H9 (cell line): ENCODE data around the gene ATP8A2. TPM values are rescaled to one million over a fixed set of nuclear protein-coding genes. Genes with fewer than 3 reads are reported as not detected.

Experiments used
- DNase-seq: peaks from one replicate; pipeline ENCODE4 v3.0.0-alpha.2; 2017
- H2AFZ ChIP-seq: one replicate; pipeline ENCODE4 v1.6.1; 2013; ENCODE audit warnings: mild to moderate bottlenecking, low read length, control low read depth, moderate library complexity
- H2AK5ac ChIP-seq: 2 replicates; pipeline ENCODE4 v1.6.1; 2013; ENCODE audit warnings: low read length, control low read depth, mixed read lengths; ENCODE audit not compliant: insufficient read length
- H2BK120ac ChIP-seq: one replicate; pipeline ENCODE4 v1.6.1; 2013; ENCODE audit warnings: low read depth, mild to moderate bottlenecking, low read length, control low read depth, inconsistent platforms; ENCODE audit not compliant: poor library complexity, severe bottlenecking
- H2BK12ac ChIP-seq: 2 replicates; pipeline ENCODE4 v1.6.1; 2013; ENCODE audit warnings: low read length, control low read depth, mixed read lengths, low read depth; ENCODE audit not compliant: insufficient read length
- H2BK15ac ChIP-seq: 2 replicates; pipeline ENCODE4 v1.6.1; 2013; ENCODE audit warnings: low read depth, low read length, control low read depth
- H2BK20ac ChIP-seq: one replicate; pipeline ENCODE4 v1.6.1; 2013; ENCODE audit warnings: low read depth, mild to moderate bottlenecking, low read length, control low read depth, inconsistent platforms; ENCODE audit not compliant: poor library complexity, severe bottlenecking
- H2BK5ac ChIP-seq: 2 replicates; pipeline ENCODE4 v1.6.1; 2013; ENCODE audit warnings: low read length, control low read depth, mixed read lengths; ENCODE audit not compliant: insufficient read length
- H3K14ac ChIP-seq: 2 replicates; pipeline ENCODE4 v1.6.1; 2013; ENCODE audit warnings: low read length, control low read depth; ENCODE audit not compliant: insufficient read depth
- H3K18ac ChIP-seq: 2 replicates; pipeline ENCODE4 v1.6.1; 2013; ENCODE audit warnings: low read depth, mild to moderate bottlenecking, mixed read lengths, low read length, control low read depth; ENCODE audit not compliant: insufficient read length
- H3K23ac ChIP-seq: 2 replicates; pipeline ENCODE4 v1.6.1; 2013; ENCODE audit warnings: low read length, control low read depth, mixed read lengths, low read depth; ENCODE audit not compliant: insufficient read length
- H3K23me2 ChIP-seq: 2 replicates; pipeline ENCODE4 v1.6.1; 2013; ENCODE audit warnings: low read depth, mild to moderate bottlenecking, mixed read lengths, low read length, control low read depth; ENCODE audit not compliant: insufficient read length, poor library complexity, severe bottlenecking
- H3K27ac ChIP-seq: 2 replicates; pipeline ENCODE4 v1.5.1; 2013; ENCODE audit warnings: low read length, control low read depth, mixed read lengths, low read depth; ENCODE audit not compliant: insufficient read length
- H3K27me3 ChIP-seq: 2 replicates; pipeline ENCODE4 v1.6.1; 2013; ENCODE audit warnings: low read length, control low read depth, inconsistent platforms; ENCODE audit not compliant: insufficient read depth
- H3K4ac ChIP-seq: 2 replicates; pipeline ENCODE4 v1.6.1; 2013; ENCODE audit warnings: low read depth, mild to moderate bottlenecking, control low read depth, inconsistent platforms, low read length, moderate library complexity
- H3K4me1 ChIP-seq: 2 replicates; pipeline ENCODE4 v1.6.1; 2013; ENCODE audit warnings: low read length, control low read depth, inconsistent platforms; ENCODE audit not compliant: insufficient read depth
- H3K4me2 ChIP-seq: 2 replicates; pipeline ENCODE4 v1.6.1; 2013; ENCODE audit warnings: low read length, control low read depth, mixed read lengths; ENCODE audit not compliant: insufficient read length, insufficient read depth
- H3K56ac ChIP-seq: 2 replicates; pipeline ENCODE4 v1.6.1; 2013; ENCODE audit warnings: low read depth, mild to moderate bottlenecking, mixed read lengths, low read length, control low read depth; ENCODE audit not compliant: insufficient read length
- H3K79me1 ChIP-seq: 2 replicates; pipeline ENCODE4 v1.6.1; 2013; ENCODE audit warnings: low read depth, mild to moderate bottlenecking, moderate library complexity, low read length, control low read depth, inconsistent platforms; ENCODE audit not compliant: insufficient read depth, poor library complexity, severe bottlenecking
- H3K79me2 ChIP-seq: 2 replicates; pipeline ENCODE4 v1.6.1; 2013; ENCODE audit warnings: low read length, control low read depth, inconsistent platforms; ENCODE audit not compliant: insufficient read depth
- H3K9ac ChIP-seq: 2 replicates; pipeline ENCODE4 v1.6.1; 2013; ENCODE audit warnings: low read length, control low read depth, mixed read lengths; ENCODE audit not compliant: insufficient read length; ENCODE audit errors: extremely low read depth
- H3K9me3 ChIP-seq: one replicate; pipeline ENCODE4 v1.6.1; 2013; ENCODE audit warnings: low read depth, low read length, inconsistent platforms; ENCODE audit not compliant: control insufficient read depth
- H3T11ph ChIP-seq: one replicate; pipeline ENCODE4 v1.6.1; 2013; ENCODE audit warnings: mild to moderate bottlenecking, low read length, control low read depth, inconsistent platforms
- H4K20me1 ChIP-seq: one replicate; pipeline ENCODE4 v1.6.1; 2013; ENCODE audit not compliant: control insufficient read depth, insufficient read length, insufficient read depth
- H4K5ac ChIP-seq: 2 replicates; pipeline ENCODE4 v1.6.1; 2013; ENCODE audit warnings: low read depth, mild to moderate bottlenecking, mixed read lengths, low read length, control low read depth; ENCODE audit not compliant: insufficient read length
- H4K8ac ChIP-seq: replicated peaks from 2 replicates; pipeline ENCODE4 v1.6.1; 2013; ENCODE audit warnings: low read length, control low read depth, mixed read lengths, low read depth; ENCODE audit not compliant: insufficient read length
- H4K91ac ChIP-seq: 2 replicates; pipeline ENCODE4 v1.6.1; 2013; ENCODE audit warnings: low read depth, mild to moderate bottlenecking, moderate library complexity, mixed read lengths, low read length, control low read depth; ENCODE audit not compliant: insufficient read length
- H3K27ac Mint-ChIP-seq, 3 experiments: 2 replicates in 2 of 3; 3 replicates in 1 of 3; pipeline ENCODE4 v1.8.0; 2020 to 2021; ENCODE audit warnings: mixed read lengths in 3 of 3, mild to moderate bottlenecking in 1 of 3, moderate library complexity in 1 of 3
- H3K27me3 Mint-ChIP-seq: 2 replicates; pipeline ENCODE4 v1.8.0; 2021; ENCODE audit warnings: low read depth, mild to moderate bottlenecking, moderate library complexity, mixed read lengths
- H3K36me3 Mint-ChIP-seq, 3 experiments: 2 replicates in 2 of 3; 3 replicates in 1 of 3; pipeline ENCODE4 v1.8.0; 2020 to 2021; ENCODE audit warnings: low read depth in 3 of 3, mixed read lengths in 3 of 3; ENCODE audit not compliant: insufficient read depth in 1 of 3
- H3K4me1 Mint-ChIP-seq, 2 experiments: 2 replicates each; pipeline ENCODE4 v1.8.0; 2020; ENCODE audit warnings: mixed read lengths in 2 of 2
- H3K4me3 Mint-ChIP-seq, 2 experiments: 2 replicates in 1 of 2; 3 replicates in 1 of 2; pipeline ENCODE4 v1.8.0; 2020 to 2021; ENCODE audit warnings: mild to moderate bottlenecking in 2 of 2, mixed read lengths in 2 of 2, moderate library complexity in 1 of 2
- H3K9me3 Mint-ChIP-seq, 2 experiments: 2 replicates in 1 of 2; 3 replicates in 1 of 2; pipeline ENCODE4 v1.8.0; 2020; ENCODE audit warnings: mild to moderate bottlenecking in 2 of 2, mixed read lengths in 2 of 2, moderate library complexity in 1 of 2
- CTCF ChIP-seq: fragments of 200-600 bp; sonication (generic); conservative IDR thresholded peaks from 3 replicates; pipeline ENCODE4 v1.8.0; 2021; ENCODE audit warnings: antibody characterized with exemption, mild to moderate bottlenecking
- WGBS: extraction: QIAGEN DNeasy Blood & Tissue Kit; methylation state at CpG from one replicate; pipeline ENCODE4 v1.1.7; 2013; ENCODE audit warnings: missing lambda C conversion rate, low lambda C conversion rate, mixed read lengths; ENCODE audit not compliant: insufficient read length; ENCODE audit errors: extremely low coverage; 5-methylcytosine and 5-hydroxymethylcytosine counted together
- total RNA-seq: library from RNA; stranded (reverse); gene quantifications from 2 replicates; pipeline ENCODE4 v1.2.1, GENCODE V29; 2021

ATP8A2 gene
- total RNA-seq, 1 experiment from 2014 or later: 18.2 TPM

- WGBS: no CpG with 5 or more reads among the region's 4 CpGs
- Histone ChIP-seq H3K14ac (no peak overlapping the region), H2BK5ac (no peak overlapping the region), H3K56ac (no peak overlapping the region), H4K5ac (no peak overlapping the region), H2AFZ (no peak overlapping the region), H3K4ac (no peak overlapping the region), H3K9me3 (no peaks in the 10 kb centered on the region), H2BK20ac (no peak overlapping the region), H2AK5ac (no peak overlapping the region), H3K18ac (no peak overlapping the region), H2BK120ac (no peak overlapping the region), H3K9ac (no peak overlapping the region), H4K8ac (no peak overlapping the region), H3K79me1 (no peaks in the 10 kb centered on the region), H4K20me1 (no peaks in the 10 kb centered on the region), H4K91ac (no peak overlapping the region), H3K23ac (no peak overlapping the region), H3K27ac (no peak overlapping the region), H3K4me2 (no peak overlapping the region), H3K79me2 (no peaks in the 10 kb centered on the region), H2BK12ac (no peak overlapping the region), H3T11ph (no peak overlapping the region), H3K23me2 (no peaks in the 10 kb centered on the region), H3K27me3 (no peaks in the 10 kb centered on the region; the same call in 1 of the 2 replicates), H2BK15ac (no peak overlapping the region), H3K4me1 (peaks cover 6% of the 10 kb centered on the region; the same call in 1 of the 2 replicates)
- no peak overlapping the region for H3K27ac Mint-ChIP-seq
- DNase-seq: no peak
- no peaks in the 10 kb centered on the region for H3K27me3 Mint-ChIP-seq
- H3K36me3 Mint-ChIP-seq: peaks cover 0 to 5% (median under 1%) of the 10 kb centered on the region in 3 experiments; a peak in 5 of 7 replicates
- H3K9me3 Mint-ChIP-seq: peaks cover 3 to 4% of the 10 kb centered on the region in 2 experiments; a peak in 3 of 5 replicates
- no peak overlapping the region for H3K4me3 Mint-ChIP-seq
- H3K4me1 Mint-ChIP-seq: peaks cover 29 to 35% of the 10 kb centered on the region in 2 experiments
- TF ChIP-seq CTCF: no peak
Observed at GRCh38 chr13:26025771-26026170, 654.0 kb downstream of the ATP8A2 start.
